Stimulated activated CD4-positive, alpha-beta T cell treated with anti-CD3 and anti-CD28 coated beads, Interleukin-15, amount 100 ng/mL, for 48 hours (primary cell): ENCODE results near the gene PRR33.

Experiments used
- DNase-seq, 2 donors: peaks; one replicate each; pipeline ENCODE4 v3.0.0-alpha.2; 2020; ENCODE audit warnings: low read depth in 2 of 2

PRR33 gene

DNA sequence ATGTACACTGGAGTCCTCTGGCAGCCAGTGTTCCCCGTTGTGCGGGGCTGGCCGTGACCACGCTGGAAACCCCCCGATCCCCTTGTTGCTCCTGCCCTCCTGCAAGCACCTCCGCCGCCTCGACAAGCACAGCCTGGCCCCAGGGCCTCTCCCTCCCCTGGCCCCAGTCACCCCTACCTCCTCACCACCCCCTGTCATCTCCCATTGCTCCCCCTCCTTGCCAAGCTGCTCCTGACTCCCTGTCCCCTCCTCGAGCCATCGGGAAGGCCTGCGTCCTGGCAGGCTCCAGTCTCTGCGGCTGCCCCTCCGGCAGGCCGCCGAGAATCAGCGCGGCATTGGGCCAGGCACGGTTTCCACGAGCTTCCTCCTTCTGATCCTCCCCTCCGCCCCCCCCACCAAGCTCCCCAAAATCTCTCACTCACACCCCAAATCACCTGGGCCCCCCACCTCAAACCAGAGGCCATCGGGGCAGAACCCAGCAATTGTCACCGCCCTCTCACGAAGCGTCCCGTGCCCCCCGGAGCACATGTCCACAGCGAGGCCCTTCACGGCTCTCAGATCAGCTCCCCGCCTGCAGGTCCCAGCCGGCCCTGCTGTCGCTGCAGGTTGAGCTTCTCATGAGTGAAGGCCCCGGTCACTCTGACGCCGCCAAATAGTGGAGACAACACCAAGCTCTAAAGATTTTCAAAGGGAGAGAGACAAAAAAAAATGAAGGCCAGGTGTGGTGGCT lies 44.5 kb downstream of the PRR33 start:
- no peak for DNase-seq

DNA sequence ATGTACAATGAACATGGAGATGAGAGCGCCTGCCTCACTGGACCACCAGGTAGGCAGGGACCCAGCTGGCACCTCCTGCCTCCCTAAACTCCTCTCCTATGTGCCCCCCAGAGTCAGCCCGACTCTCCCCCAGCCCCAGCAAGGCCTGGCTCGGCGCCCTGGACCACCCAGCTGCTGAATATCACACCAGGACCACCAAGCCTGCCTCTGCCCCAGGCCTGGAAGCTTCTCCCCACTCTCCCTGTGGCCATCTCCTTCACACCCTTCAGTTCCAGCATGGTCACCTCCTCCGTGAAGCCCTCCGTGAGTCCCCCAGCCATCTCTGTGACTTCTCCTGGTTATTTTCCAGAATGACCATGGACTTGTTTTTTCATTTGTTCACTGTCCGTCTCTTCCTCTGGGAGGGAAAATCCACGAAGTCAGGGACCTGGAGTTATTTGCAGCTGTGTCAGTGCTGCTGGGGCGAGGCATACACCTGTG lies 45.2 kb downstream of the PRR33 start:
- no peak for DNase-seq

DNA sequence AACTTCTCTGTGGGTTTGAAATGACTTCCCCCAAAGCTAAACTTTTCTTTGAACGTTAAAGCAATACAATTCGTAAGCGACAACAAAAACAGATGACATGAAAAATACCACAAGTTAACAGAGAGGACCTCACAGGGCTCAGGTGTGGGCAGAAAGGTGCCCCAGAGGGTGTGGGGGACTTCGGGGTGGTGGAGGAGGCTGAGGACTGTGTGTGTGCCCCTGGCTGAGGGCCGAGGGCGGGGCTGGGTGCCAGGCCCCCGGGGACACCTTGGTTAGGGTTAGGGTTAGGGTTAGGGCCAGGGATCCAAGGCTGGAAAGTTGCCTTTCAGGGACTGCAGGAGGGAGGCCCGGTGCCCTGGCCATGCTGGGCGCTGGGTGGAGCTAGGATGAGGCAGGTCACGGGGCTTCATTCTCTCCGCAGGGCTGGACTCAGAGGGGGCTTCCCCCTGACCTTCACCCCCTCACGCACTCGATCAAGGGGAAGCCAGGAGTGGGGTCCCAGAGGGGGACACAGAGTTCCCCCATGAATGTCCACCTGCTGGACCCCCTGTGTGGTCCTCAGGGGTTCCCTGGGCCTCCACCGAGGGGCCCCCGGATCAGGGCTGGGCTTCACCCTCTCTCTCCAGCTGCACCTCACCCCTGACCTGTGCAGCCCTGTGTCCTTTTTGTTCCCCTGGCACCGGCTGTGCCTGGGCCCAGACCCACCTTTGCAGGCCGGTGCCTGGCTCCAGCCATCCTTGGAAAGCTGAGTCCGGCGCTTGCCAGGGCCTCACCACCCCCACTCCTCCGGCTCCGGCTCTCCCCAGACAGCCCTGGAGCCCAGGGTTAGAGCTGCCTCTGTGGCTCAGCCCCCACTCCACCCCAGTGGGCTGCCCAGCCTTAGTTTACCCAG lies 45.9 kb downstream of the PRR33 start:
- no peak for DNase-seq

DNA sequence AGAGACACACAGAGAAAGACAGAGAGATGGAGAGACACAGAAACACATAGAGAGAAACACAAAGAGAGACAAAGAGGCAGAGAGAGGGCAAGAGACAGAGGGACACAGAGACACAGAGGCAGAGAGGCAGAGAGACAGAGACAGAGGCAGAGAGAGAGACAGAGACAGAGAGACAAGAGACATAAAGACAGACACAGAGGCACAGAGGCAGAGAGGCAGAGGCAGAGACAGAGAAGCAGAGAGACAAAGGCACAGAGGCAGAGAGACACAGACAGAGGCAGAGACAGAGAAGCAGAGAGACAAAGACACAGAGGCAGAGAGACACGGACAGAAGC lies 46.6 kb downstream of the PRR33 start:
- DNase-seq, result no peak

DNA sequence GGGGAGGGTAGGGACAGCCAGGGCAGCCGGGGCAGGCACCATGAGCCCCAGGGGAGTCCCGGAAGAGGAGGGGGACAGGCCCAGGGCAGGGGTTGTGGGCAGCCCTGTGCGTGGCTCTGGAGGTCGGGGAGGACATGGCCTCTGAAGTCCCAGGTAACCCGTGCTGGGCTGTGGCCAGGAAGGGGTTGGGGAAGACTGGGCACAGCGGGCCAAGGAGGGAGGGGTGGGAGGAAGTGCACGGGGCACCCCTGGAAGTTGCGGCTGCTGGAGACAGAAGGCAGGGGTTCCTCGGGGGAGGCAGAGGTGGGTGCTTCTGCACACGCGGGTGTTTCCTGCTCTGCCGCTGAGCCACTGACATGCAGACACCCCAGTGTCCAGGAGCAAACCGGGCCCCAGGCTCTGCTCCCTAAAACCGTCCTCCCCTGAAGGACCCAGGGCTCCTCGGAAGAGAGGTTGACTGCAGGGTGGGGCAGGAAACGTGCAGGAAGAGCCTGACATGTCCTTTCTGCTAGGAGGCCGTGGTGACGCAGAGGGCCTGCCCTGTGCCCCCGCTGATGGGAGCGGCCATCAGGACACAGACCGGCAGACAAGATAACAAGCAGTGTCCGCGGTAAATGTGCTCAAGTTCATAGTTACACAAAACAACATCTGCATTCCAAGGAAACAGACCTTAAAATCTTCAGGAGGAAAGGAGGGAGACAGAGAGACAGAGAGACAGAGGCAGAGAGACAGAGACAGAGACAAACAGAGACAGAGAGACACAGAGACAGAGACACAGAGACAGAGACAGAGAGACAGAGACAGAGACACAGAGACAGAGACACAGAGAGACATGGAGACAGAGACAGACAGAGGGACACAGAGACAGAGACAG lies 47.2 kb downstream of the PRR33 start:
- DNase-seq, result no peak

DNA sequence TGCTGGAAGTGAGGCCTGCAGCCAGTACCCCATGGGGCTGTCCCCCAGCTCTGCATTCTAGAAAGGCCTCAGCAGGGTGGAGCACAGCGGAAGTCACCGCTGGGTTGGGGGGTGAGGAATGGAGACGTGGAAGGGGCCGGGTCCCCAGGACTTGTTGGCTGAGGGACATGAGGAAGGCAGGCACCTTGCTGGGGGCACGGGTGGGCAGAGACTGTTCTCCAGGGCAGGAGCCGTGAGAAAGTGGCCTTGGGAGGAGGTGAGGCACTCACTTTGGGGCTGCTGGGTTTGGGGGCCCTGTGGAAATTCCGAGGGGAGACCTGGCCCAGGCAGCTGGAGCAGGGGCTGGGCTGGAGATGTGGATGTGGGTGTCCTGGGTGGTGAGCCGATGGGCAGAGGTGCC lies 47.9 kb downstream of the PRR33 start:
- DNase-seq, result no peak

DNA sequence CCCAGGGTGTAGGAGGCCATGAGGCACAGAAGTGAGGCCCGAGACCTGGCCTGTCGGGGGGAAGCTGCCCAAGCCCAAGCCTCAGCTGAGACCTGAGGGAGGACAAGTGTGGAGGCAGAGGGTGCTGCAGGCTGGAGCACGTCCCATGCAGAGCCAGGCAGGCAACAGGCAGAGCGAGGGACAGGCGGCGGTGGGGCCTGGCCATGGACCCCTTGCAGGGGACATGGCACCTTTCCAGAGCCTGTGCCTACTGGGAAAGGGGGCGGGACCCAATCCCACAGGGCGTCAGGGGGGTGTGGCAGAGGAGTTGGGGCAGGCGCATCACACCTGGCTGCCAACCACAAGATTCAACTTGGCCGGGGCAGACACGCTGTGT lies 48.6 kb downstream of the PRR33 start:
- DNase-seq, result no peak

DNA sequence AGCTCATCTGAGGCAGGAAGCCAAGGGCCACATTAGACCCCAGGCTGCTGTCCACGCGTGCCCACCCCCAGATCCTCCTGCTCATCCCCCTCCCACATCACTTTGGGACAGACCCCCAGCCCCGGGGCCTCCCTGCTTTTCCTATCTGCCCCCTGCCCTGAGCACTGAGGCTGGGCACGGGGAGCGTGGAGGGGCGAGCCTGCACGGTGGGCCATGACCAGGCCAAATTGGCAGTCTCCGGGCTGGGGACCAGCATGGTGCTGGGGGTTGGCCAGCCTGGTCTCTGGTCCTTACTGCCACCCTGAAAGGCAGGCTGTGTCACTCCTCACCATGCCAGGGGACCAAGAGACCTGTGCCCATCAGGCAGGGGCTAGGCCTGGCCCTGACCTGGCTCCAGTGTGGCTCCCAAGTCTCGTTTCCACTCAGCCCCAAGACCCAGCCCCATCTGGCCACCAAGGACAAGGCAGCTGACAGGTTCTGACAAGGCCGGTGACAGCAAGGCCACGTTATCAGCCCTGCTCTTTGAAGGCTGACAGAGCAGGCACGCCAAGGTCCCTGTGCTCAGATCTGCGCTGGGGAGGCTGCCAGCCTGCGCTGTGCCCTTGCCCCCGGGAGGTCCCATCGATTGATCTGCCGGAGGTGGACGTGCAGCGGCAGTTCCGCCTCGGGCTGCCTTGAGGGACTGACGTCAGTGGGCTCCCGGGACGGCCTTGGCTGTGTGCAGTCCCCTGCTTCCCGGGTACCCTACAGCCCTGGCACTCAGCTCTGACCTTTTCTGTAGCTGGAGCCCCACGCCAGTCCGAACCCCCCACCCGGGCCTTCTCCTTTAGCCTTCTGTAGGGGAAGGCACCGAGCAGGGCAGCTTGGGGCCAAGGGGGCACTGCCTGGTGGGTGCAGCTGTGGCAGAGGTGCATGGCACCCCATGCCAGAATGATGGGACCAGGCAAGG lies 49.3 kb downstream of the PRR33 start:
- DNase-seq, result no peak

DNA sequence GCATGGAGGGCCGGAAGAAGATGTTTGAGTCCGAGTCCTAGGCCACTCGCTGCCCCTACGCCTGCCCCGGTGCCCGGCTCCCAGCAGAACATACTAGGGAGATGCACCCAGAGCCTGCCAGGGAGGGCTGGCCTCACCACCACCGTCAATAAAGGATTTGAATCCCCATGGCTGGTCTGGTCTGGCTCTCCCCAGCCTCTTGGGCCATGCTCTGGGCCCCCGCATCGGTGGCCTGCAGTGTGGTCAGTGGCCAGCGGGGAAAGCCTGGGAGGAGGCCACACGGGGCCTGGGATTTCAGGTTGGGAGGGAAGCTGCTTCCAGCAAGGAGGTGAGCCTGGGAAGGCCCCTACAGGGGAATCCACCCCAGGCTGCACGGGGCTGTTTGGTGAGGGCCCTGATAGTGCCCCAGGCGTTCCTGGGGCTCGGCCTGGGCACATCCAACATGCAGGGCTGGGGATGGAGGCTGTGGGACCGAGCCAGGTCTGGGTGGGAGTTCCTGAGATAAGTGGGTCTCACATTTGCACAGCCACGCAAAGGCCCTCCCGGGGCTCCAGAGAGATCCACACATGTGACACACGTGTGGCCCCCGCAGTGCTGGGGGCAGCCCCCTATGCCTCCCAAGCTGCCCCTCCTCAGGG lies 50.1 kb downstream of the PRR33 start:
- no peak for DNase-seq

DNA sequence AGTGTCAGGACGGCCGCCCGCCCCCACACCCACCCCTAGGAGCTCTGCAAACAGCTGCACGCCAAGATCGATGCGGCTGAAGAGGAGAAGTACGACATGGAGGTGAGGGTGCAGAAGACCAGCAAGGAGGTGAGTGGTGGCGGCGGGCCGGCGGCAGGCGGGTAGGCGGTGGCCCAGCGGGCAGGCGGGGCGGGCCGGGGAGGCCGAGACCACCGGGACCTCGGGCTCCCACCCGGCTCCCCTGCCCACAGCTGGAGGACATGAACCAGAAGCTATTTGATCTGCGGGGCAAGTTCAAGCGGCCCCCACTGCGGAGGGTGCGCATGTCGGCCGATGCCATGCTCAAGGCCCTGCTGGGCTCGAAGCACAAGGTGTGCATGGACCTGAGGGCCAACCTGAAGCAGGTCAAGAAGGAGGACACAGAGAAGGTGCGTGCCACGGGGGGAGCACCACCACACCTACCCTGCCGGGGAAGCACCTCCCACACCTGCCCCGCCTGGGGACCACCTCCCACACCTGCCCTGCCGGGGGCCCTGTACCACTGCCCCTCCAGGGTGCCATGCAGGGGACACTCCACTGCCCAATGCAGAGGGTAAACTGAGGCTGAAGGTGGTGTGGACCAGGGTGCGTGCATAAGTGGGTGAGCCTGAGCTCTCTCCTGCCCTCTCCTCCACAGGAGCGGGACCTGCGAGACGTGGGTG lies 50.8 kb downstream of the PRR33 start:
- DNase-seq, result no peak

DNA sequence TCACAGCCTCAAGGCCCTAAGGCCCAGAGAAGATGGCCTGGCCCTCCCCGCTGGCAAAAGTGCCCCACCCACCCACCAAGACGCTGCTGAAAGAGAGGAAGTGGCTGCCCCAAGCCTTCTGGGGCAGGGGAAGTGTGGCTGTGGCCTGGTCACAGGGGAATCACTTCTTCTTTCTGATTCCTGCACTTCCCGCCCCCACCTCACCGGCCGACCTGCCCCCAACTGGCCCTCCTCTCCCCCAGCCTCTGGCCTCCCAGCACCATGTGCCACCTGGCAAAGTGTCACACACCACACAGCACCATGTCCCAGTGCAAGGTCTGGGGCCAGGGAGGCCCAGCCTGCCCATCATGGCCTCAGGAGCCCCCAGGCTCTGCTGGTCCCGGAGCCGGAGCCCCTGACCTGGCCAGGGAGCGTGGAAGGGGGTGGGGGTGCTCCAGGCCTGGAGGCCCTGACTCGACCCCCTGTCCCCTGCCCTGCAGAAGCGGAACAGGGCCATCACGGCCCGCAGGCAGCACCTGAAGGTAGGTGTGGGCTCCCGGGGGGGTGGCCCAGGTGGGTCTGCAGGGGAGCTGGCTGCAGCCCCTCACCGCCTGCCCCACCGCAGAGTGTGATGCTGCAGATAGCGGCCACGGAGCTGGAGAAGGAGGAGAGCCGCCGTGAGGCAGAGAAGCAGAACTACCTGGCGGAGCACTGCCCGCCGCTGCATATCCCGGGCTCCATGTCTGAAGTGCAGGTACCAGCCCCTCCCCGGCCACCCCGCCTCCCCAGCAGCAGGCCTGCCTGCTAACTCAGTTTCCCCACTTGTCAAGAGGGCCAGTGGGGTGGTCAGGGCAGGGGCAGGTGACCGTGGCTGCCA lies 51.5 kb downstream of the PRR33 start:
- DNase-seq, result no peak

DNA sequence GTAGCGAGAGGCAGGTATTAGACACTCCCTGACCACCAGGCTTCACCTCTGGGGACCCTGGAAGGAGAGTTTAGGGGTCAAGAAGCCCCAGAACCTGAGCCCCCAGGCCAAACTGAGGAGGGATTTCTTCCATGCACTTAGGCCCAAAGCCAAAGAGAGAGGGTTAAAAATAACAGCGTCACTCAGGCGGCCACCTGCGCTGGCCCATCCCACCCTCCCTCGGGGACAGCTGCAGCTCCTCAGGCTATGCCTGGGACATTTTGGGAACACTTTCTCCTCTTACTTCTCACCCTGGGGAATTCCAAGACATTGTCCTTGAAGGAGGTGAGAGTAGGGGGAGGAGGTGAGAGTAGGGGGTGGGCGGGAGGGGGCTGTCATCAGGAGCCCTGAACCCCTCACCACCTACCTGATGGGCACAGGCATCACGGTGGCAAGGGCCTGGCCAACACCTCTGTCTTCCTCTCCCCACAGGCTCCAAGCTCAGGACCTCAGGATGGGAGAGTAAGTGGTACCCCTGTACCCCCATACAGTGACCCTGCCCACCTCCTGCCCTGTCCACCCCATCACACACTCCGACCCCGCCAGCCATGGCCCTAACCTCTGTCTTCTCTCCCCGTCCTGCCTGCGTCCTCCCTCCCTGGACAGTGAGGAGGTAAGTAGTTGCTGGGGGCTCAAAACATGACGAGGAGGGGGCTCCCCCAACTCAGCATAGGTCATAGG lies 52.3 kb downstream of the PRR33 start:
- no peak for DNase-seq

DNA sequence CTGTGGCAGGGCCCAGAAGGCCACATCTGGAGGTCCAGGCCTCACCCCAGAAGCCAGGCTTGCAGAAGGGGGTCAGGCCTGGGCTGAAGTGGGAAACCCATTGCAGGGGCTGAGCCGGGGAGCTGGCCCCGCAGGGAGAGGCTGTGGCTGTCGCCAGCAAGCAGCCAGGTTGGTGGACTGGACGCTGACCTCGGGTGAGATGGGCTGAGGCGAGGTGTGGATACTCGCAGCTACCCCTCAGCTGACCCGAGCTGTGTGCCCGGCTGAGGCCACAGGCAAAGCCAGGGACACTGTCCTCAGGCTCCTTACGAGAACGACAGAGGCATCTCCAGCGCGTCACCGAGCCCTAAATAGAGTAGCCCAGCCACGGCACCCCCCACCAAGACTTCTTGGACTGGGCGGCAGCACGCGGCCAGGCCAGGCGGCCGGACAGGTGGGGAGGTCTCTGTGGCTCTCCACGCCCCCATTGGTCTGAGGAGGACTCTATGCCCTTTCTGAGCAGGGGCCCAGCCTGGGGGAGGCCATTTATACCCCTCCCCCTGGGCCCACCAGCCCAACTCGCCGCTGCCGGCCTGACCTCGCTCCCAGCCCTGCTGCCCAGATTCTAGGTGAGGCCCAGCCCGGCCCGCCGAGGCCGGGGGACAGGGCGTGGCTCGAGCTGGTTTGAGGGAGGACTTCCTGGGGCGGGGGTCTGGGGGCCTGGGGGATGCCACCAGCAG lies 53.1 kb downstream of the PRR33 start, which contains the start of gene TNNI2:
Gene TNNI2 (plus strand): TSS at position 556 of the 719 bp plus-strand sequence. CDS start 716 bp downstream, outside the sequence.
- no peak for DNase-seq
